ENCODE measurements around the gene RALGPS1. TPM values are rescaled to one million over a fixed set of nuclear protein-coding genes. Genes with fewer than 3 reads are reported as not detected.

RALGPS1 gene
- total and polyA plus RNA-seq, 2 of the 13 experiments (the other 11 are each of a cell fraction or from before 2014, with no cell fraction given) = 3.7 to 6.5 TPM

- TF ChIP-seq ZBTB33 (CRISPR knock-in tag; IDR thresholded peaks at IDR 0.05) = no peak
Measured at GRCh38 chr9:127035948-127036347, 121.4 kb downstream of the RALGPS1 start (continued).

GRCh38 chr9:127036437-127036836 is 121.9 kb downstream of the RALGPS1 start:
- Histone ChIP-seq H3K4me3 (replicated peaks in 1 of 3; ENCODE audit: insufficient read depth in 1 of 3, low read depth in 2 of 3, low read length in 3 of 3) (no peak overlapping the region), H3K9ac (ENCODE audit: insufficient read depth, low read depth, low read length) (no peak overlapping the region), H3K27me3 (ENCODE audit: control insufficient read depth in 1 of 2, insufficient read depth in 2 of 2, low read length in 2 of 2) (no peaks in the 10 kb centered on the region), H3K27ac (ENCODE audit: extremely low read length, insufficient read depth, low read length) (no peak overlapping the region), H3K9me3 (ENCODE audit: low read length) (no peaks in the 10 kb centered on the region), H3K36me3 (replicated peaks in 1 of 2; ENCODE audit: control insufficient read depth in 1 of 2, insufficient read depth in 2 of 2, low read length in 2 of 2) (no peaks in the 10 kb centered on the region), H3K4me1 (ENCODE audit: insufficient read depth, low read length) (no peaks in the 10 kb centered on the region; the same call in 1 of the 2 replicates), H3K79me2 (ENCODE audit: insufficient read depth, low read length) (no peaks in the 10 kb centered on the region), H2AFZ (ENCODE audit: low read length) (no peak overlapping the region), H3K4me2 (ENCODE audit: low read depth, low read length) (no peak overlapping the region), H4K20me1 (ENCODE audit: insufficient read depth, low read length) (no peaks in the 10 kb centered on the region)
- DNase-seq (ENCODE audit: low spot score) = no peak
- FAIRE-seq = no peak
- ATAC-seq = no peak
- BruUV-seq (replicated peaks) = no TSS peak
- CTCF ChIA-PET (ENCODE audit: low intra/inter-chr PET ratio, low total read pairs) = no interaction called here
- intact Hi-C loops (cut with micrococcal nuclease; ENCODE audit: unreplicated experiment) = no loop called here
- 90% methylated on average over 2 of the region's 2 CpGs for WGBS (ENCODE audit: low lambda C conversion rate)
- TF ChIP-seq PCBP1 (IDR thresholded peaks at IDR 0.05; ENCODE audit: borderline replicate concordance, low read depth, low read length) (no peak), SKI (IDR thresholded peaks at IDR 0.05; ENCODE audit: partially characterized antibody) (no peak), SP5 (CRISPR knock-in tag; IDR thresholded peaks at IDR 0.05; ENCODE audit: borderline replicate concordance, low read depth) (no peak), ZNF543 (CRISPR knock-in tag; IDR thresholded peaks at IDR 0.05) (no peak), ZNF432 (CRISPR knock-in tag; IDR thresholded peaks at IDR 0.05; ENCODE audit: borderline replicate concordance) (no peak), TRIM24 (CRISPR knock-in tag; IDR thresholded peaks at IDR 0.05) (no peak), ZBTB33 (CRISPR knock-in tag; IDR thresholded peaks at IDR 0.05) (no peak), HMGXB3 (CRISPR knock-in tag; IDR thresholded peaks at IDR 0.05; ENCODE audit: borderline replicate concordance) (no peak), ZFAT (CRISPR knock-in tag; conservative IDR thresholded peaks at IDR 0.05) (no peak), NRL (CRISPR knock-in tag; IDR thresholded peaks at IDR 0.05; ENCODE audit: borderline replicate concordance) (no peak), HOXA9 (CRISPR knock-in tag; IDR thresholded peaks at IDR 0.05; ENCODE audit: borderline replicate concordance) (no peak), HBP1 (CRISPR knock-in tag; IDR thresholded peaks at IDR 0.05; ENCODE audit: low read depth) (no peak)
- POLR2A ChIA-PET = no interaction called here
- in situ Hi-C loops (cut with HindIII; ENCODE audit: extremely low pct_ligation_motif_present, low pct_unique_long_range_greater_than_20kb) = no loop called here

Data from HepG2 (cell line).